Activated CD4-positive, alpha-beta T cell treated with anti-CD3 and anti-CD28 coated beads for 36 hours (primary cell): Measurements from ENCODE around the gene TAF11L14. TPM values are rescaled to one million over a fixed set of nuclear protein-coding genes. Genes with fewer than 3 reads are reported as not detected.
"Not testable (repeated sequence)": the region's sequence is repeated elsewhere in the genome, so short reads cannot be mapped to it uniquely, and the experiment has no call there.

ENCODE experiments used
- ATAC-seq: fragments of 200-7000 bp; cut with Tn5 transposase; one replicate; pipeline ENCODE4 v1.10.0; 2021; ENCODE audit warnings: mild to moderate bottlenecking, moderate library complexity
- CTCF ChIA-PET: fragments of 350-600 bp; sonication (Branson Sonifier 250); formaldehyde crosslinking; loops from one replicate; lab custom pipeline; 2021; ENCODE audit warnings: antibody characterized with exemption; lab: Charles Lee
- POLR2A ChIA-PET: fragments of 350-600 bp; sonication (Branson Sonifier 250); formaldehyde crosslinking; loops from one replicate; lab custom pipeline; 2021; ENCODE audit warnings: antibody characterized with exemption, inconsistent platforms; lab: Charles Lee
- DNase-seq: peaks from one replicate; pipeline ENCODE4 v3.0.0-alpha.2; 2020
- H3K27ac Mint-ChIP-seq: one replicate; pipeline ENCODE4 v1.8.0; 2021; ENCODE audit warnings: mixed read lengths
- H3K27me3 Mint-ChIP-seq: one replicate; pipeline ENCODE4 v1.8.0; 2021; ENCODE audit warnings: mixed read lengths
- H3K36me3 Mint-ChIP-seq: one replicate; pipeline ENCODE4 v1.8.0; 2021; ENCODE audit warnings: low read depth, mixed read lengths
- H3K4me1 Mint-ChIP-seq: one replicate; pipeline ENCODE4 v1.8.0; 2021; ENCODE audit warnings: mixed read lengths
- H3K4me3 Mint-ChIP-seq: one replicate; pipeline ENCODE4 v1.8.0; 2021; ENCODE audit warnings: mild to moderate bottlenecking, moderate library complexity, mixed read lengths
- H3K9me3 Mint-ChIP-seq: one replicate; pipeline ENCODE4 v1.8.0; 2021; ENCODE audit warnings: low read depth, mixed read lengths
- intact Hi-C, 2 experiments: fragments of 100-400 bp; cut with DNase I in 1 of 2; cut with micrococcal nuclease in 1 of 2; formaldehyde crosslinking; loops; one replicate each; pipeline versions ENCODE4 v1.14.2 to v1.15.1; 2022 to 2024; cut with DNase I, micrococcal nuclease
- total RNA-seq, 2 experiments: library from RNA; stranded (reverse); gene quantifications; one replicate each; pipeline ENCODE4 v1.2.3, GENCODE V29; 2021

Gene TAF11L14
- total RNA-seq, 2 experiments from 2014 or later: not detected

DNA sequence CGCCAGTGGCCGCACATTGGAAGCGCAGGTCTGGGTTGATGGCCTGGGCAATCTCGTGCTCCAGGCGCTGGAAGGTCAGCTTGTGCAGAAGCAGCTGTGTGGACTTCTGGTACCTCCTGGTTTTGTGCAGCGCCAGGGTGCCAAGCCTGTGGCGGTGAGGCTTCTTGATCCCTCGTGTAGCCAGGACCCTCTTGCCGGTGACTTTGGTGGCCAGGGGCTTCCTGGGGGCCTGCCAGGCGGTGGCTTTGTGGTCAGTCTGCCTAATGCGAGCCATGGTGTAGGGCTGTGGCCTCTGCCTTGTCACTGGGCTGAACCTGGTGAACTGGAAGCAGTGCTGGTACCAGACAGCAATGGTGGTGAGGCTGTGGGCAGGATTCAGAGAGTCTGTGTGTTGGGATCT is 8.6 kb upstream of the TAF11L14 start:
- H3K9me3 Mint-ChIP-seq: peaks cover 4% of the 10 kb centered on the region
- POLR2A ChIA-PET: no interaction called here
- H3K27ac Mint-ChIP-seq: no peak overlapping the region
- no peaks in the 10 kb centered on the region for H3K4me1 Mint-ChIP-seq
- CTCF ChIA-PET: no interaction called here
- H3K4me3 Mint-ChIP-seq: no peak overlapping the region
- no peaks in the 10 kb centered on the region for H3K27me3 Mint-ChIP-seq
- intact Hi-C loops: no loop called here
- ATAC-seq (no peak), DNase-seq (no peak)
- H3K36me3 Mint-ChIP-seq: no peaks in the 10 kb centered on the region

DNA sequence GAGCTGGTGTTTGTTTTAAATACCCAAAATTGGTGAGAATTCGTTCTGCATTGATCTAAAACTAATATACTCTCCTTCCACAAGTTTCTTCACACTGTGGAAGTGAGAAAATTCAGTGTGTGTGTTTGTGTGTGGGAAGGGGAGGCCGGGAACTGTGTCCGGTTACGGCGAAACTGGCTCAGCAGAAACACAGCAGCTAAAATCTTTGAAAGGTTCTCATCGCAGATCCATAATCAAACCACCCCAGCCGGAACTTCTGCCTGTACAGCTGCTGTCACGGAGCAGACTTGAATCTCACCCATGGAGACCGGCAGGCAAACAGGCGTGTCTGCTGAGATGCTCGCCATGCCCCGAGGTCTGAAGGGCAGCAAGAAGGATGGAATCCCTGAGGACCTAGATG is 2.5 kb upstream of the TAF11L14 start, which contains the start of gene TAF11L13:
TAF11L13 (plus strand) TSS at position 301 of the 400 bp plus-strand sequence.
- DNase-seq, CTCF ChIA-PET, H3K27ac Mint-ChIP-seq, intact Hi-C loops, H3K9me3 Mint-ChIP-seq, H3K27me3 Mint-ChIP-seq, H3K4me1 Mint-ChIP-seq, H3K36me3 Mint-ChIP-seq, POLR2A ChIA-PET, ATAC-seq, H3K4me3 Mint-ChIP-seq: not testable (repeated sequence)

DNA sequence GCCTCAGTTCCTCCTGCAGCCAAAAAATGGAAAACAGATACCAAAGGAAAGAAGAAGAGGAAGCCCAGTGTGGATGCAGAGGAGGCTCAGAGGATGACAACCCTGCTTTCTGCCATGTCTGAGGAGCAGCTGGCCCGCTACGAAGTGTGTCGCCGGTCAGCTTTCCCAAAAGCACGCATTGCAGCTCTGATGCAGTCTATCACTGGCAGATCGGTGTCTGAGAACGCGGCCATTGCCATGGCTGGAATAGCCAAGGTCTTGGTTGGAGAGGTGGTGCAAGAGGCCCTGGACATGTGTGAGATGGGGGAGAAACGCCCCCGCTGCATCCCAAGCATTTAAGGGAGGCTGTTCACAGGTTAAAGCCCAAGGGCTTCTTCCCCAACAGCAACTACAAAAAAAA is 15.0 kb downstream of the TAF11L14 start:
- POLR2A ChIA-PET, CTCF ChIA-PET, H3K4me3 Mint-ChIP-seq, DNase-seq, H3K36me3 Mint-ChIP-seq, H3K4me1 Mint-ChIP-seq, intact Hi-C loops, ATAC-seq, H3K27ac Mint-ChIP-seq, H3K27me3 Mint-ChIP-seq: not testable (repeated sequence)
- peaks cover 12% of the 10 kb centered on the region for H3K9me3 Mint-ChIP-seq

DNA sequence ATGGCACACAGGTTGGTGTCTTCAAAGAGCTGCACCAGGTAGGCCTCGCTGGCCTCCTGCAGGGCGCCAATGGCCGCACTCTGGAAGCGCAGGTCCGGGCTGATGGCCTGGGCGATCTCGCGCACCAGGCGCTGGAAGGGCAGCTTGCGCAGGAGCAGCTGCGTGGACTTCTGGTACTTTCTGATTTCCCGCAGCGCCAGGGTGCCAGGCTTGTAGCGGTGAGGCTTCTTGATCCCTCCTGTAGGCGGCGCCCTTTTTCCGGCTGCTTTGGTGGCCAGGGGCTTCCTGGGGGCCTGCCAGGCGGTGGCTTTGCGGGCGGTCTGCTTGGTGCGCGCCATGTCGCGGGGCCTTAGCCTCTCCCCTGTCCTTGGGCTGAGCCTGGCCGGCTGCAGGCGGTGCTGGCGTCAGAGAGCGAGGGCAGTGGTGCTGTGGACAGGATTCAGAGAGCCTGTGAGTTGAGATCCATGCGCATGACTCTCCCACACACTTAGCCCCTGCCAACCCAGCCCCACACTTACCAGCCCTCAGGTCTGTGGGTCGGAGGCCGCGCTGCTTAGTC is 21.0 kb downstream of the TAF11L14 start:
- H3K4me1 Mint-ChIP-seq, H3K36me3 Mint-ChIP-seq, DNase-seq, CTCF ChIA-PET, H3K4me3 Mint-ChIP-seq, H3K27me3 Mint-ChIP-seq, H3K27ac Mint-ChIP-seq, POLR2A ChIA-PET, ATAC-seq, intact Hi-C loops: not testable (repeated sequence)
- peaks cover 13% of the 10 kb centered on the region for H3K9me3 Mint-ChIP-seq

DNA sequence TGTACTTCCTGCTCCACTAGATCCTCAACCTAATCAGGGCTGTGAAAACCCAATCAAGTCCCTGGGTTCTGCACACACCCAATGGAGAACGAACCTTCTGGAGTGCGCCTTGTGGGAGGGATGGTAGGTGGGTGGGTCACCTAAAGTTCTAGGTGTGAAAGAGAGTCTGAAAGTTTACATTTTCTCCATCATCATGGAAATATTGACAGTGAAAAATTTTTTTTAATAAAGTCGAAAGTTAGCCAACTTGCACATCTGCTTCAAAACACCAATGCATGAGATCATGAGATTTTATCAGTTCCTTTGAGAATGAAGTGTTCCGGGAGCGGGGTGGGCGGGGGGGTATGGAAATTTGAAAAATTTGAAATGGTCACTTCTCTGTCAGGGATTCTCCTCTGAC is 21.7 kb downstream of the TAF11L14 start:
- Mint-ChIP-seq H3K4me3 (no peak overlapping the region), H3K36me3 (no peaks in the 10 kb centered on the region), H3K4me1 (no peaks in the 10 kb centered on the region), H3K27ac (no peak overlapping the region), H3K9me3 (peaks cover 15% of the 10 kb centered on the region), H3K27me3 (no peaks in the 10 kb centered on the region)
- no peak for ATAC-seq
- ChIA-PET POLR2A (no interaction called here), CTCF (interaction anchor here (0.7 kb wide), 1 partner anchor 13 kb away, joined by 3 read pairs; no protein-coding TSS in a partner anchor)
- intact Hi-C loops: no loop called here
- no peak for DNase-seq

DNA sequence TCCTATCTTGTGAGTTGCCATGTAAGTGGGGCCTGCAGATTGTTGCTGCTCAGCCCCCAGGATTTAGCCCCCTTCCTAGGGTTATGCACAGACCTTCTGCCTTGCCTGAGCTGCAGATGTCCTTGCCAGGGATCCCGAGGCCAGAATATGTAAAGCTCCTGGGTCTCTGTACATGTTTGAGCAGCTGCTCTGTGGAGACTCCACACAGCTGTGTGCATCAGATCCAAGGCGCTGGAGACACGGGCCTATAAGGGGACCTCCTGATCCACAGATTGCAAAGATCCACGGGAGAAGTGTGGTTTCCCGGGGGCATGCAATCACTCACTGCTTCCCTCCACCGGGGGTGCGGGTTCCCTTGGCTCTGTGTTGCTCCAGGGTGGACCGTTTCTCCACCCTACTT is 28.9 kb downstream of the TAF11L14 start:
- Mint-ChIP-seq H3K9me3 (peaks cover 13% of the 10 kb centered on the region), H3K27me3 (no peaks in the 10 kb centered on the region), H3K27ac (no peak overlapping the region), H3K4me3 (no peak overlapping the region), H3K36me3 (no peaks in the 10 kb centered on the region), H3K4me1 (no peaks in the 10 kb centered on the region)
- DNase-seq (no peak), ATAC-seq (no peak)
- CTCF ChIA-PET: no interaction called here
- intact Hi-C loops: no loop called here
- POLR2A ChIA-PET: no interaction called here

DNA sequence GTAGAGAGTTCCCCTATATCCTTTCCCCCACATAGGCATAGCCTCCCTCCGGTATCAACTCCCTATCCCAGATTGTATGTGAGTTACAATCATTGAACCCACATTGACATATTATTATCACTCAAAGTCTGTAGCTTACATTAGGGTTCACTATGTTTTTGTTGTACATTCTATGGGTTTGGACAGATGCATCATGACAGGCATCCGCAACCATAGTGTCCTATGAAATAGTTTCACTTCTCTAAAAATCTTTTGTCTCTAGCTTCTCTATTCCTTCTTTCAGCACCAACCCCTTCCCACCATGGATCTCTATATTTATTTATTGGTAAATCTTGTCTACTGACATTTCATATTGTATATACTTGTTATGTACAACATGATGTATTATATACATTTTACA is 31.6 kb downstream of the TAF11L14 start:
- POLR2A ChIA-PET: no interaction called here
- peaks cover 14% of the 10 kb centered on the region for H3K9me3 Mint-ChIP-seq
- intact Hi-C loops: no loop called here
- CTCF ChIA-PET: no interaction called here
- ATAC-seq: no peak
- no peaks in the 10 kb centered on the region for H3K36me3 Mint-ChIP-seq
- no peak for DNase-seq
- no peak overlapping the region for H3K27ac Mint-ChIP-seq
- H3K4me3 Mint-ChIP-seq: no peak overlapping the region
- H3K27me3 Mint-ChIP-seq: no peaks in the 10 kb centered on the region
- no peaks in the 10 kb centered on the region for H3K4me1 Mint-ChIP-seq

DNA sequence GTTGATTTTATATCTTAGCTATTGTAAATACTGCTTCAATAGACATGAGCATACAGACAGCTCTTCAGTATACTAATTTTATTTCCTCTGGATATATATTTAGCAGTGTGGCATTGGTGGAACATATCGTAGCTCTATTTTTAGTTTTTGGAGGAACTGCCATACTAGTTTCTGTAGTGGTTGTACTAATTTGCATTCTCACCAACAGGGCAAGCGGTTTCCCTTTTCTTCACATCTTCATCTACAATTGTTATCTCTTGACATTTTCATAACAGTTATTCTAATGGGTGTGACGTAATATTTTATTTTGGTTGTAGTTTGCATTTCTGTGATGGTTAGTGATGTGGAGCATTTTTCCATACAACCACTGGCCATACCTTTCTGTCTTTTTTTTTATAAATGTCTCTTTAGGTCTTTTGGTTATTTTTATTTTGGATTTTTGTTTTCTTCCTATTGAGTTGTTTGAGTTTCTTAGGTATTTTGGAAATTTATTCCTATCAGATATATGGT is 32.5 kb downstream of the TAF11L14 start:
- Mint-ChIP-seq H3K36me3 (no peaks in the 10 kb centered on the region), H3K4me3 (no peak overlapping the region), H3K9me3 (peaks cover 16% of the 10 kb centered on the region), H3K27me3 (no peaks in the 10 kb centered on the region), H3K27ac (no peak overlapping the region), H3K4me1 (no peaks in the 10 kb centered on the region)
- ChIA-PET POLR2A (no interaction called here), CTCF (no interaction called here)
- DNase-seq: no peak
- ATAC-seq: no peak
- intact Hi-C loops: no loop called here

DNA sequence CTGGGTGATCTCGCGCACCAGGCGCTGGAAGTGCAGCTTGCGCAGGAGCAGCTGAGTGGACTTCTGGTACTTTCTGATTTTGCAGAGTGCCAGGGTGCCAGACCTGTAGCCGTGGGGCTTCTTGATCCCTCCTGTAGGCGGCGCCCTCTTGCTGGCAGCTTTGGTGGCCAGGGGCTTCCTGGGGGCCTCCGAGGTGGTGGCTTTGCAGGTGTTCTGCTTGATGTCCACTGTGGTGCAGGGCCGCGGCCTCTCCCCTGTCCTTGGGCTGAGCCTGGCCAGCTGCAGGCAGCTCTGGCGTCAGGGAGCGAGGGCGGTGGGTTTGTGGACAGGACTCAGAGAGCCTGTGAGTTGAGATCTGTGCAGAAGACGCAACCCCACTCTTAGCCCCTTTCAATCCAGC is 36.1 kb downstream of the TAF11L14 start:
- Mint-ChIP-seq H3K4me3 (no peak overlapping the region), H3K9me3 (peaks cover 21% of the 10 kb centered on the region), H3K36me3 (no peaks in the 10 kb centered on the region), H3K27me3 (no peaks in the 10 kb centered on the region), H3K4me1 (no peaks in the 10 kb centered on the region), H3K27ac (no peak overlapping the region)
- ChIA-PET POLR2A (no interaction called here), CTCF (no interaction called here)
- no peak for ATAC-seq
- DNase-seq: no peak
- intact Hi-C loops: no loop called here

DNA sequence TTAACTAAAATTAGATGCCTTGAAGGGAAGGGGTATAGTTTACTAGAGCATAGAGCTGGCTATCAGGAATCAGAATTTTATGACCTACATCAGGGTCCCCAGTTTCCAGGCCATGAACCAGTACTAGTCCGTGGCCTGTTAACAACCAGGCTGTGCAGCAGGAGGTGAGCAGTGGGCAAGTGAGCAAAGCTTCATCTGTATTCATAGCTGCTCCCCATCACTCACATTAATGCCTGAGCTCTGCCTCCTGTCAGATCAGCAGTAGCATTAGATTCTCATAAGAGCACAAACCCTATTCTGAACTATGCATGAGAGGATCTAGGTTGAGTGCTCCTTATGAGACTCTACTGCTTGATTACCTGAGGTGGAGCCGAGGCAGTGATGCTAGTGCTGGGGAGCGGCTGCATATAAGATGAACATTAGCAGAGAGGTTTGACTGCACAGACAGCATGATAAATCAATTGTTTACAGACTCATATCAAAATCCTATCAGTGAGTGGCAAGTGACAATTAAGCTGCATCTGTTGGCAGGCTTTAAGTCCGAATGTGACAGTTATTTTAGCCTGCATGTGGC is 44.6 kb downstream of the TAF11L14 start:
- H3K4me1 Mint-ChIP-seq: no peaks in the 10 kb centered on the region
- H3K4me3 Mint-ChIP-seq: no peak overlapping the region
- ChIA-PET CTCF (no interaction called here), POLR2A (no interaction called here)
- no peak overlapping the region for H3K27ac Mint-ChIP-seq
- H3K9me3 Mint-ChIP-seq: no peaks in the 10 kb centered on the region
- ATAC-seq (no peak), DNase-seq (no peak)
- H3K36me3 Mint-ChIP-seq: no peaks in the 10 kb centered on the region
- intact Hi-C loops: no loop called here
- H3K27me3 Mint-ChIP-seq: no peaks in the 10 kb centered on the region

DNA sequence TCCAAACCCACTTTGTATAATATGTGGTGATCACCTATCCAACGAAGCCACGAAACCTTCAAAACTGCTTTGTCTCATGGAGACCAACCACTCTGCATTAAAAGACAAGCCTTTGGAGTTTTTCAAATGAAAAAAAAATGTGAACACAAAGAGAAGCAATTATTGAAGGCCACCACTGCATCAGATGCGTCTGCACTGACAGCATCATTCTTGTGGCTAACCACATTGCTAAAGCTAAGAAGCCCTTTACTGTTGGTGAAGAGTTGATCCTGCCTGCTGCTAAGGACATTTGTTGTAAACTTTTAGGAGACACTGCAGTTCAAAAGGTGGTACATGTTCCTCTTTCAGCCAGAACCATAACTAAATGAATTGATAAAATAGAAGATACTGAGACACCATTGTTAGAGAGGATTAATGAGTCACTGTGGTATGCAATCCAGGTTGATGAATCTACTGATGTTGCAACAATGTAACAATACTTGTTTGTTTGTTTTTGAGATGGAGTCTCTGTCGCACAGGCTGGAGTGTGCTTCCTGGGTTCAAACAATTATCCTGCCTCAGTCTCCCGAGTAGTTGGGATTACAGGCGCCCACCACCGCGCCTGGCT is 45.4 kb downstream of the TAF11L14 start:
- DNase-seq (no peak), ATAC-seq (no peak)
- CTCF ChIA-PET: no interaction called here
- Mint-ChIP-seq H3K9me3 (no peaks in the 10 kb centered on the region), H3K36me3 (no peaks in the 10 kb centered on the region), H3K4me3 (no peak overlapping the region), H3K27ac (no peak overlapping the region), H3K27me3 (no peaks in the 10 kb centered on the region), H3K4me1 (no peaks in the 10 kb centered on the region)
- POLR2A ChIA-PET: no interaction called here
- intact Hi-C loops: no loop called here

DNA sequence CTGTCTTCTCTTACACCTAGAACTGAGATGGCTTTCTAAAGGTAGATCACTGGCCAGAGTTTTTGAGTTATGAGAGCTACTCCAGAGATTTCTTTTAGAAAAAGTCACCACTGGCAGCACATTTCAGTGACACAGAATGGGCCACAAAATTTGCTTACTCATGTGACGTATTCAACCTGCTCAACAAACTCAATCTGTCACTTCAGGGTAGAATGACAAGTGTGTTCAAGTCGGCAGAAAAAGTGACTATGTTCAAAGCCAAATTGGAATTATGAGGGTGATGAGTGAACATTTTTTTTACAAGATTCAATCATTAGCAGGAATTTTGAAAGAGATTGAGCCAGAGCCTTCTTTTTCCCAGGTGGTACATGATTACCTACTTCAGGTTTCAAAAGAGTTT is 46.5 kb downstream of the TAF11L14 start:
- Mint-ChIP-seq H3K36me3 (no peaks in the 10 kb centered on the region), H3K27ac (no peak overlapping the region), H3K4me3 (no peak overlapping the region), H3K9me3 (no peaks in the 10 kb centered on the region), H3K4me1 (no peaks in the 10 kb centered on the region), H3K27me3 (no peaks in the 10 kb centered on the region)
- ATAC-seq (no peak), DNase-seq (no peak)
- ChIA-PET POLR2A (no interaction called here), CTCF (no interaction called here)
- intact Hi-C loops: no loop called here
